ENCODE data around the gene DNHD1. TPM values are rescaled to one million over a fixed set of nuclear protein-coding genes. Genes with fewer than 3 reads are reported as not detected.

The DNHD1 gene
- total RNA-seq, 1 donor from 2014 or later: 9.3 TPM

DNA sequence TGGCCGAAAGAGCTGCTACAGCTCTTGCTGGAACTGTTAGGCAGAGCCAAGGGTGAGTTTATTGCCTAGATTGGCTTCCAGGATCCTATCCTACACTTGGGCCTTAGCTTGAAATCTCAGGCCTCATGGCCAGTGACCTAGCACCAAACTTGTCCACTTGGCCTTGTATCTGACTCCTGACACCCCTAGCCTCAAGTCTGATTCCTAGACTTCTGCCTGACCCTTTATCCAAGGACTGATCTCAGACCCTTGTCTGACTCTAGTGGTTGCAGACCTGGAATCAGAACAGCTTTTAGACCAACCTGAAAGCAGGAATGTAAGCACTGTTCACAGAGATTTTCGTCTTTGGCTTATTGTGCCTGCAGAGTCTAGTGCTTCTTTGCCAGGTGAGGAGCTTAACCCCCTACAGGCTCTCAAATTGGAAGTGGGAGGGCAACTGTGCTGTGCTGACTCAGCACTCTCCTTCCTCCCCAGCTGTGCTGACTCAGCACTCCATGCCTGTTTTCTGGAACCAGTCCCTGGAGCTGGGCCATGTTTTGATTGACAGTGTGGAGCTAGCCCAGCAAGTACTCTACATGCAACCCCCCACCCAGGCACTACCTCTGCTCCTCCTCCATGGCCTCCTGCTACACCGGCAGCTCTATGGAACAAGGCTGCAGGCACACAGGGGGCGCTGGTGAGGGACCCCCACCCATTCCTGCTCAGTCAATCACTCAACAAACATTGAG is 71.3 kb downstream of the DNHD1 start:
- Mint-ChIP-seq H3K36me3 (ENCODE audit: unreplicated experiment) (no peaks in the 10 kb centered on the region), H3K27me3 (ENCODE audit: unreplicated experiment) (peaks cover 9% of the 10 kb centered on the region), H3K9me3 (ENCODE audit: unreplicated experiment) (peaks cover 6% of the 10 kb centered on the region), H3K4me1 (ENCODE audit: low read depth, unreplicated experiment) (no peaks in the 10 kb centered on the region), H3K27ac (ENCODE audit: unreplicated experiment) (no peak overlapping the region), H3K4me3 (ENCODE audit: unreplicated experiment) (no peak overlapping the region)
- DNase-seq: no peak
- TF ChIP-seq, protein P1, sequence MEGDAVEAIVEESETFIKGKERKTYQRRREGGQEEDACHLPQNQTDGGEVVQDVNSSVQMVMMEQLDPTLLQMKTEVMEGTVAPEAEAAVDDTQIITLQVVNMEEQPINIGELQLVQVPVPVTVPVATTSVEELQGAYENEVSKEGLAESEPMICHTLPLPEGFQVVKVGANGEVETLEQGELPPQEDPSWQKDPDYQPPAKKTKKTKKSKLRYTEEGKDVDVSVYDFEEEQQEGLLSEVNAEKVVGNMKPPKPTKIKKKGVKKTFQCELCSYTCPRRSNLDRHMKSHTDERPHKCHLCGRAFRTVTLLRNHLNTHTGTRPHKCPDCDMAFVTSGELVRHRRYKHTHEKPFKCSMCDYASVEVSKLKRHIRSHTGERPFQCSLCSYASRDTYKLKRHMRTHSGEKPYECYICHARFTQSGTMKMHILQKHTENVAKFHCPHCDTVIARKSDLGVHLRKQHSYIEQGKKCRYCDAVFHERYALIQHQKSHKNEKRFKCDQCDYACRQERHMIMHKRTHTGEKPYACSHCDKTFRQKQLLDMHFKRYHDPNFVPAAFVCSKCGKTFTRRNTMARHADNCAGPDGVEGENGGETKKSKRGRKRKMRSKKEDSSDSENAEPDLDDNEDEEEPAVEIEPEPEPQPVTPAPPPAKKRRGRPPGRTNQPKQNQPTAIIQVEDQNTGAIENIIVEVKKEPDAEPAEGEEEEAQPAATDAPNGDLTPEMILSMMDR (IDR thresholded peaks at IDR 0.05; ENCODE audit: partially characterized antibody, unreplicated experiment): no peak

DNA sequence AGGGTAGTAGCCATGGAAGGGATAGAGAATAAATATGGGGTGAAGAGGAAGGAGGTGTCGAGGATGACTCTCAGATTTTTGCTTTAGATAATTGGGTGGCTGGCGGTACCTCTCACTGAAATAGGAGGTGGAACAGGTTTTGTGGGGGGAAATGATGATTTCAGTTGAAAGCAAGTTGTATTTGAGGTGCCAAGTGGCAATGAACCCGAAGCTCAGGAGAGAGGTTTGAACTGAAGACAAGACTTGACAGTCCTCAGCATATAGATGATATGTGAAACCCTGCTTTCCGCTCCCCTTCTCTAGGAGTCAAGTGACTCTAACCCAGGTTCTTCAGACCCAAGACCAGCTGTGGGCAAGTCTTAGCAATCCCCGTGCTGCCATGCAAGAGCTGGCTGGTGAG is 72.6 kb downstream of the DNHD1 start:
- peaks cover 8% of the 10 kb centered on the region for H3K27me3 Mint-ChIP-seq (ENCODE audit: unreplicated experiment)
- no peak overlapping the region for H3K27ac Mint-ChIP-seq (ENCODE audit: unreplicated experiment)
- TF ChIP-seq, protein P1 (IDR thresholded peaks at IDR 0.05; ENCODE audit: partially characterized antibody, unreplicated experiment): no peak
- H3K9me3 Mint-ChIP-seq (ENCODE audit: unreplicated experiment): peaks cover 6% of the 10 kb centered on the region
- no peaks in the 10 kb centered on the region for H3K36me3 Mint-ChIP-seq (ENCODE audit: unreplicated experiment)
- H3K4me1 Mint-ChIP-seq (ENCODE audit: low read depth, unreplicated experiment): no peaks in the 10 kb centered on the region
- H3K4me3 Mint-ChIP-seq (ENCODE audit: unreplicated experiment): no peak overlapping the region
- DNase-seq: no peak

DNA sequence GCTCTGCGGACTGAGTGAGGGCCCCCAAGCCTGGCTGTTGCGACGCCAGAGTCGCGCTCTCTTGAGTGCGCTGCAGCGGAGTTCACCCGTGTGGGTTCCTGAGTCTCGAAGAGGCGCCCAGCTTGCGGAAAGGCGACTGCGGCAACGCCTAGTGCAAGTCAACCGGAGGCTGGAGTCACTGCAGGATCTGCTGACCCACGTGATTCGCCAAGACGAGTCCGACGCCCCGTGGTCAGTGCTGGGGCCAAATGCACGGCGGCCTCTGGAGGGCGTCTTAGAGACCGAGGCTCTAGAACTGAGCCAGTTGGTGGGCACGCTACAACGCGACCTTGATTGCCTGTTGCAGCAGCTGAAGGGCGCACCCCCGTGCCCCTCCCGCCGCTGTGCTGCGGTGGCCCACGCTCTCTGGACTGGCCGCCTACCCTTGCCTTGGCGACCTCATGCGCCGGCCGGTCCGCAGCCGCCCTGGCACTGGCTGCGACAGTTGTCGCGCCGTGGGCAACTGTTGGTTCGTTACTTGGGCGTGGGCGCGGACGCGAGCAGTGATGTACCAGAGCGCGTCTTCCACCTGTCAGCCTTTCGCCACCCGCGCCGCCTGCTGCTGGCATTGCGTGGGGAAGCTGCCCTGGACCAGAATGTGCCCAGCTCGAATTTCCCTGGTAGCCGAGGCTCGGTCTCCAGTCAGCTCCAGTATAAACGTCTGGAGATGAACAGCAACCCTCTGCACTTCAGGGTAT is 73.8 kb downstream of the DNHD1 start:
- H3K9me3 Mint-ChIP-seq (ENCODE audit: unreplicated experiment): peaks cover 6% of the 10 kb centered on the region
- no peak overlapping the region for H3K4me3 Mint-ChIP-seq (ENCODE audit: unreplicated experiment)
- H3K27ac Mint-ChIP-seq (ENCODE audit: unreplicated experiment): no peak overlapping the region
- DNase-seq: no peak
- TF ChIP-seq, protein P1 (IDR thresholded peaks at IDR 0.05; ENCODE audit: partially characterized antibody, unreplicated experiment): no peak
- H3K4me1 Mint-ChIP-seq (ENCODE audit: low read depth, unreplicated experiment): no peaks in the 10 kb centered on the region
- H3K36me3 Mint-ChIP-seq (ENCODE audit: unreplicated experiment): no peaks in the 10 kb centered on the region
- peaks cover 6% of the 10 kb centered on the region for H3K27me3 Mint-ChIP-seq (ENCODE audit: unreplicated experiment)

DNA sequence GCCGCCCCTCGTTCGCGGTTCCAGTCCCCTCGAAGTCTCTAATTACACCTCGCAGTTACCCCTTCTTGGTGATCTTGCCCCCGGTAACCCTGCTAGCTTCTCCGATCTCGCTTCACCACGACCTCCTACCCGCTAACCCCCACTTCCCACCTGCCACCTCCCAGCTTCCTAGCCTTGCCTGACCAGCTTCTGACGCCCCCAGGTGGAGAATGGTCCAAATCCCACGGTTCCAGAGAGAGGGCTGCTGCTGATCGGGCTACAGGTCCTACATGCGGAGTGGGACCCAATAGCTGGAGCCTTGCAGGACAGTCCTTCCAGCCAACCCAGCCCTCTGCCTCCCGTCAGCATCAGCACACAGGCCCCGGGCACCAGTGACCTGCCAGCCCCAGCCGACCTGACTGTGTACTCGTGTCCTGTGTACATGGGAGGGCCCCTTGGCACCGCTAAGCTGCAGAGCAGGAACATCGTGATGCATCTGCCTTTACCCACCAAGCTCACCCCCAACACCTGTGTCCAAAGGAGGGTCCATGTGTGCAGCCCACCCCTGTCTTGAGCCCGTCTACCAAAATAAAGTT is 74.4 kb downstream of the DNHD1 start:
- Mint-ChIP-seq H3K27me3 (ENCODE audit: unreplicated experiment) (peaks cover 6% of the 10 kb centered on the region), H3K36me3 (ENCODE audit: unreplicated experiment) (no peaks in the 10 kb centered on the region), H3K27ac (ENCODE audit: unreplicated experiment) (peak overlapping the region; percentile 44), H3K4me3 (ENCODE audit: unreplicated experiment) (no peak overlapping the region), H3K9me3 (ENCODE audit: unreplicated experiment) (peaks cover 6% of the 10 kb centered on the region), H3K4me1 (ENCODE audit: low read depth, unreplicated experiment) (peaks cover under 1% of the 10 kb centered on the region)
- no peak for DNase-seq
- TF ChIP-seq, protein P1 (IDR thresholded peaks at IDR 0.05; ENCODE audit: partially characterized antibody, unreplicated experiment): no peak

DNA sequence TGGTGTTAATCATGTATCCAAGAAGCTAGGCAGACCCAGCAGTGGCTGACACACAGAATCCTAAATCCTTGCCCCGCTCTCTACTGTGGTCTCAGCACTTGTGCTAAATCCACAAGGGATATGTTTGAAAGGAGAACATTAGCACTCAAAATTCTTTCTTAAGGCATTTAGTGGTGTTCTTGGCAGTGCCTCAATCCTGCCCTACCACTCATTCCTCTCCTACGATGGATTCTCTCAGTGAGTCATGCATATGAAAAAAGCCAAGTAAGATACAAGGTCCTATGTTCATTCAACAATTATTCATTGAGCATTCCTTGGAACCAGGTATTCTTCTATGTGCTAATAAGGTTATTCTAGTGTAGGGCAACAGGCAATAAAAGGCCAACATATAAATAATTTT is 75.1 kb downstream of the DNHD1 start:
- Mint-ChIP-seq H3K4me1 (ENCODE audit: low read depth, unreplicated experiment) (peaks cover 1% of the 10 kb centered on the region), H3K27me3 (ENCODE audit: unreplicated experiment) (peaks cover 6% of the 10 kb centered on the region), H3K9me3 (ENCODE audit: unreplicated experiment) (peaks cover 5% of the 10 kb centered on the region), H3K4me3 (ENCODE audit: unreplicated experiment) (no peak overlapping the region), H3K27ac (ENCODE audit: unreplicated experiment) (no peak overlapping the region), H3K36me3 (ENCODE audit: unreplicated experiment) (no peaks in the 10 kb centered on the region)
- DNase-seq: no peak
- TF ChIP-seq, protein P1 (IDR thresholded peaks at IDR 0.05; ENCODE audit: partially characterized antibody, unreplicated experiment): no peak
